Measurements from ENCODE around the gene DSCAML1. TPM values are rescaled to one million over a fixed set of nuclear protein-coding genes. Genes with fewer than 3 reads are reported as not detected.
A peak's percentile ranks its signal among the peaks of the same experiment; 100 is the strongest.

DSCAML1 gene
- total and polyA plus RNA-seq, 5 donors from 2014 or later = 0.08 to 1.6 (median 0.30) TPM; not detected in 1

DNA sequence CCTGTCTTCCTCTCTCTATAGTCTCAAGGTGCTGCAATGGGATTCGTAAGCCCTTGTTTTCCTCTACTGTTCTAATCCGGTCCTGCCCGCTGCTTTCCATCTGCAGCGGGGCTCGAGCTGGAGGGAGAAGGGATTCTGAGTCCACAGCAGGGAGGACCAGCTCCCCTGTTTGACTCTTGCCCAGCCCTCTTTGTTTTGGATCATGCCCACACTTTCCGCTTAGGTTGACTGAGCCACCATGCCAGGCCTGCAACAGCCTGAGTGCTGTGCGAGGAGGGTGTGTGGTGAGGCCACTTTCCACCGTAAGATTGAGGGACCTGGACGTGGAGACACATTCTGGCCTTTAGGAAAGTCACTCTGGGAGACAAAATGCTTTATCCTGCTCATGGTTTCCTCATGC lies 411.1 kb downstream of the DSCAML1 start:
- Mint-ChIP-seq H3K27ac (peak overlapping the region in 1 of 3 donors; percentile 42), H3K36me3 (peaks cover 56% of the 10 kb centered on the region), H3K4me3 (no peak overlapping the region), H3K4me1 (no peaks in the 10 kb centered on the region), H3K9me3 (no peaks in the 10 kb centered on the region), H3K27me3 (no peaks in the 10 kb centered on the region)
- no peak for DNase-seq
- Histone ChIP-seq H3K9me3 (ENCODE audit: control insufficient read depth in 2 of 2, low read length in 2 of 2) (no peaks in the 10 kb centered on the region), H3K4me1 (ENCODE audit: control insufficient read depth, insufficient read depth, low read length, poor library complexity, severe bottlenecking) (no peaks in the 10 kb centered on the region), H3K4me3 (ENCODE audit: low read depth, low read length) (no peak overlapping the region), H3K27ac (ENCODE audit: insufficient read depth, low read length, poor library complexity, severe bottlenecking) (no peak overlapping the region), H3K27me3 (ENCODE audit: control insufficient read depth, insufficient read depth, low read length) (no peaks in the 10 kb centered on the region), H3K36me3 (ENCODE audit: control insufficient read depth, insufficient read depth, low read length) (peaks cover 63% of the 10 kb centered on the region)
- ATAC-seq (ENCODE audit: low read depth in 2 of 2) = no peak

DNA sequence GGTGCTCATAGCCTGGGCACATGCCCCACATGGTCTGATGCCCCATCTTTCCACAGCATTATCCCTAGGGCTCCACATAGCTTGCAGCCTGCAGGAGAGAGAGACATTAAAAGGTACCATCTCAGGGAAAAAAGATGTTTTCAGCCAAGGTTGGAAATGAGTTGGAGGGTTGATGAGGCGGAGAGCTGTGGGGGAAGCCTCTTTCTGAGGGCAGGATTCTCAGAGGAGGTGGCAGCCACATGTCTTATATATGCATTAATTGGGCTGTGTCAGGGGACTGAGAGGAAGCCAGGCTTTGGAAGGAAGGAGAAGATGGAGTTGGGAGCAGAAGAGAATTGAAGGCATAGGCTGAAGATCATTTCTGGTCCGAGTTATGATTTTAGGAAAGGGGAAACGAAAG lies 411.5 kb downstream of the DSCAML1 start:
- Histone ChIP-seq H3K4me3 (ENCODE audit: low read depth, low read length) (no peak overlapping the region), H3K27ac (ENCODE audit: insufficient read depth, low read length, poor library complexity, severe bottlenecking) (no peak overlapping the region), H3K36me3 (ENCODE audit: control insufficient read depth, insufficient read depth, low read length) (peaks cover 63% of the 10 kb centered on the region), H3K4me1 (ENCODE audit: control insufficient read depth, insufficient read depth, low read length, poor library complexity, severe bottlenecking) (no peaks in the 10 kb centered on the region), H3K27me3 (ENCODE audit: control insufficient read depth, insufficient read depth, low read length) (no peaks in the 10 kb centered on the region), H3K9me3 (ENCODE audit: control insufficient read depth in 2 of 2, low read length in 2 of 2) (no peaks in the 10 kb centered on the region)
- DNase-seq (no peak), ATAC-seq (ENCODE audit: low read depth in 2 of 2) (no peak)
- H3K4me1 Mint-ChIP-seq = no peaks in the 10 kb centered on the region
- H3K9me3 Mint-ChIP-seq = no peaks in the 10 kb centered on the region
- peaks cover 56% of the 10 kb centered on the region for H3K36me3 Mint-ChIP-seq
- no peak overlapping the region for H3K4me3 Mint-ChIP-seq
- H3K27ac Mint-ChIP-seq = no peak overlapping the region
- no peaks in the 10 kb centered on the region for H3K27me3 Mint-ChIP-seq

DNA sequence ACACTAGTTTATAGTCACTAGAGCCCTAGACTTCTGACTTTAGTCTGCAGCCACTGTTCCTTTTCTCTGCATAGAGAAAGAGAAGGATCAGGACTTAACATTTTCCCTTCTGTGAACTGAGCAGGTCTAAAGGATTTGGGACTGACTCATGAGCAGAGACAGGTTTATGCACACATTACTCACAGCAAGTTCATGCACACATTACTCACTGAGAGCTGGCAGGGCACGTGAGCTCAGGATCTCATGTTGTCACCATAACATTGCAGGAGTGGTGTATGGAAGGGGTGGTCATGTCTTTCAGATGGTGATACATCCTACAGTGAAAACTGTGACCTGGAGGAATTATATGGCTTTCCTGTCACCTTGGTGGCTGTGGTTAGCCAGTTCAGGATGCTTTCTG lies 413.0 kb downstream of the DSCAML1 start:
- ATAC-seq (ENCODE audit: low read depth in 2 of 2) = no peak

DNA sequence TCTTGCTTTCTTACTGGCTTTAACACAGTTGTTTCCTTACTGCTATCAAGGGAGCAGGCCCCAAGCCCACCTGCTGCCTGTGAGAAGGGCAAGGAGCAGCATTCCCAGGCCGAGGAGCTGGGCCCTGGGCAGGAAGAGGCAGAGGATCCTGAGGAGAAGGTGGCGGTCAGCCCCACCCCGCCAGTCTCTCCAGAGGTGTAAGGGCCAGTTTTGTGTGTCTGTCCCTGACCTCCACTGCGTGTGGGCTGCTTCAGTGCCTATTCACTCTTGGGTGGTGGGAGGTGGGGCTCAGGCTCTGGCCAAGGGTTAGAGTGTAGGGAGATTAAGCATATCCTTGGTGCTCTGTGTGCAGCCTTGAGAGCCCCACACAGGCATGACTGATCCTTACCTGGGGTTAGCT lies 414.3 kb downstream of the DSCAML1 start:
- Mint-ChIP-seq H3K36me3 (peaks cover 60% of the 10 kb centered on the region), H3K4me1 (no peaks in the 10 kb centered on the region), H3K4me3 (no peak overlapping the region), H3K27me3 (no peaks in the 10 kb centered on the region), H3K9me3 (no peaks in the 10 kb centered on the region), H3K27ac (peak overlapping the region in 1 of 3 donors; percentile 53)
- ATAC-seq (ENCODE audit: low read depth in 2 of 2) (no peak), DNase-seq (no peak)
- Histone ChIP-seq H3K36me3 (ENCODE audit: control insufficient read depth, insufficient read depth, low read length) (peaks cover 59% of the 10 kb centered on the region), H3K27me3 (ENCODE audit: control insufficient read depth, insufficient read depth, low read length) (no peaks in the 10 kb centered on the region), H3K4me1 (ENCODE audit: control insufficient read depth, insufficient read depth, low read length, poor library complexity, severe bottlenecking) (no peaks in the 10 kb centered on the region), H3K27ac (ENCODE audit: insufficient read depth, low read length, poor library complexity, severe bottlenecking) (no peak overlapping the region), H3K4me3 (ENCODE audit: low read depth, low read length) (no peak overlapping the region), H3K9me3 (ENCODE audit: control insufficient read depth in 2 of 2, low read length in 2 of 2) (no peaks in the 10 kb centered on the region)

More for the DNA sequence above, 413.0 kb downstream of the DSCAML1 start:
- Histone ChIP-seq H3K9me3 (ENCODE audit: control insufficient read depth in 2 of 2, low read length in 2 of 2) (no peaks in the 10 kb centered on the region), H3K36me3 (ENCODE audit: control insufficient read depth, insufficient read depth, low read length) (peaks cover 66% of the 10 kb centered on the region), H3K27me3 (ENCODE audit: control insufficient read depth, insufficient read depth, low read length) (no peaks in the 10 kb centered on the region), H3K4me3 (ENCODE audit: low read depth, low read length) (no peak overlapping the region), H3K27ac (ENCODE audit: insufficient read depth, low read length, poor library complexity, severe bottlenecking) (no peak overlapping the region), H3K4me1 (ENCODE audit: control insufficient read depth, insufficient read depth, low read length, poor library complexity, severe bottlenecking) (no peaks in the 10 kb centered on the region)
- Mint-ChIP-seq H3K9me3 (no peaks in the 10 kb centered on the region), H3K27ac (no peak overlapping the region), H3K4me3 (no peak overlapping the region), H3K27me3 (no peaks in the 10 kb centered on the region), H3K4me1 (no peaks in the 10 kb centered on the region), H3K36me3 (peaks cover 62% of the 10 kb centered on the region)
- DNase-seq = no peak

DNA sequence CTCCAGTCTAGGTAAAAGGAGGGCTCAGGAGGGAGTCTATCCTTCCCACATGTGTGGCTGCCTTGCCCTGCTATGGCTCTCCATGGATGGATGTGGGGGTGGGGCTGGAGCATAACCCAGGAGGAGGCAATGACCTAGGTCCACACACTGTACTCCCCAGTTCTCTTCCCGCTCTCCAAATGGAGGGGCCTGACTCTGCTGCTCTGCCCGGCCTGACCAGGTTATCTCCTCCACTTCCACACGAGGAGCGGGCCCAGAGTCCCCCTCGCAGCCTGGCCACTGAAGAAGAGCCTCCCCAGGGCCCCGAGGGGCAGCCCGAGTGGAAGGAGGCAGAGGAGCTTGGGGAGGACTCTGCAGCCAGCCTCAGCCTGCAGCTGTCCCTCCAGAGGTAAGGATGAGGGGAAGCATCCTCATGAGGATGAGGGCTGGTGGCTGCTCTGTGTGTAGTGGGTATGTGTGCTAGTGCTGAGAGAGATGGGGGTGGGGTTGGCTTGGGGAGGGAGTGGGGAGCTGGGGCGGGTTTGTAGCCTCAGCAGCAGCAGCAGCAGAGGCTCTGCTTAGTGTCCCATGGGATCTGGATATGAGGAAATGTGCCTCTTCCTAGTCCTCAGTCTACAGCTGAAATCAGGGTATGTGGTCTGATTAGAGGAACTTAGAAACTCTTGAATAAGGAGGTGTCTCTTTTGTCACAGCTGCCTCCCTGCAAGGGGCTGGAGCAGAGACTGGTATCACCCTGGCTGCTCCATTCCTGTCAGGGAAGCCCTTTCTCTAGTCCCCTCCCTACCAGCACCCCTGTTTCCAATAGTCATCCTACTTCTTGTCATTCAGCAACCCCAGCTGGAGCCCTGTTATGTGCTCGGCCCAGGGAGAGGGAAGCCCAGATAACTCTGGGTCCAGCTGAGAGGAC lies 415.3 kb downstream of the DSCAML1 start:
- Histone ChIP-seq H3K9me3 (ENCODE audit: control insufficient read depth in 2 of 2, low read length in 2 of 2) (no peaks in the 10 kb centered on the region), H3K36me3 (ENCODE audit: control insufficient read depth, insufficient read depth, low read length) (peaks cover 58% of the 10 kb centered on the region), H3K4me1 (ENCODE audit: control insufficient read depth, insufficient read depth, low read length, poor library complexity, severe bottlenecking) (no peaks in the 10 kb centered on the region), H3K27ac (ENCODE audit: insufficient read depth, low read length, poor library complexity, severe bottlenecking) (no peak overlapping the region), H3K27me3 (ENCODE audit: control insufficient read depth, insufficient read depth, low read length) (no peaks in the 10 kb centered on the region), H3K4me3 (ENCODE audit: low read depth, low read length) (no peak overlapping the region)
- no peak overlapping the region for H3K4me3 Mint-ChIP-seq
- DNase-seq (no peak), ATAC-seq (ENCODE audit: low read depth in 2 of 2) (no peak)
- H3K4me1 Mint-ChIP-seq = no peaks in the 10 kb centered on the region
- H3K9me3 Mint-ChIP-seq = no peaks in the 10 kb centered on the region
- no peak overlapping the region for H3K27ac Mint-ChIP-seq
- H3K36me3 Mint-ChIP-seq = peaks cover 57% of the 10 kb centered on the region
- H3K27me3 Mint-ChIP-seq = no peaks in the 10 kb centered on the region

DNA sequence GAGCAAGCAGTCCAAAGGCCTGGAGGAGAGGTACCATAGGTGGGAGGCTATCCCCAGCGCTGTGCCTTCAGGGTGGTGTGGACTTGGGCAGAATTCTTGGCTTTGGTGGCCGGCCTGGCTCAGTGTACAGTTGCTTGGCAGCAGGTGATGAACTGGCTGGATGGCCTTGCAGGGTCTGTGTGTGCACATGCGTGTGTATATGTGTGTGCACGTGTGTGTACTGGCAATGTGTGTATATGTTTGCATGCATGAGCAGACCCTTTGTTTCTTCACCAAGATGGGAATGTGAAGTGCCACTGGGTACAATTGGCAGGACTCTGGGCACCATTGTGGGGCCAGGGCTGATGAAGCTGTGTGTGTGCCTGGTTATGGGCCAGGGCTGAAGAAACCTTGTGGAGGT lies 416.3 kb downstream of the DSCAML1 start:
- Histone ChIP-seq H3K36me3 (ENCODE audit: control insufficient read depth, insufficient read depth, low read length) (peaks cover 60% of the 10 kb centered on the region), H3K4me3 (ENCODE audit: low read depth, low read length) (no peak overlapping the region)

DNA sequence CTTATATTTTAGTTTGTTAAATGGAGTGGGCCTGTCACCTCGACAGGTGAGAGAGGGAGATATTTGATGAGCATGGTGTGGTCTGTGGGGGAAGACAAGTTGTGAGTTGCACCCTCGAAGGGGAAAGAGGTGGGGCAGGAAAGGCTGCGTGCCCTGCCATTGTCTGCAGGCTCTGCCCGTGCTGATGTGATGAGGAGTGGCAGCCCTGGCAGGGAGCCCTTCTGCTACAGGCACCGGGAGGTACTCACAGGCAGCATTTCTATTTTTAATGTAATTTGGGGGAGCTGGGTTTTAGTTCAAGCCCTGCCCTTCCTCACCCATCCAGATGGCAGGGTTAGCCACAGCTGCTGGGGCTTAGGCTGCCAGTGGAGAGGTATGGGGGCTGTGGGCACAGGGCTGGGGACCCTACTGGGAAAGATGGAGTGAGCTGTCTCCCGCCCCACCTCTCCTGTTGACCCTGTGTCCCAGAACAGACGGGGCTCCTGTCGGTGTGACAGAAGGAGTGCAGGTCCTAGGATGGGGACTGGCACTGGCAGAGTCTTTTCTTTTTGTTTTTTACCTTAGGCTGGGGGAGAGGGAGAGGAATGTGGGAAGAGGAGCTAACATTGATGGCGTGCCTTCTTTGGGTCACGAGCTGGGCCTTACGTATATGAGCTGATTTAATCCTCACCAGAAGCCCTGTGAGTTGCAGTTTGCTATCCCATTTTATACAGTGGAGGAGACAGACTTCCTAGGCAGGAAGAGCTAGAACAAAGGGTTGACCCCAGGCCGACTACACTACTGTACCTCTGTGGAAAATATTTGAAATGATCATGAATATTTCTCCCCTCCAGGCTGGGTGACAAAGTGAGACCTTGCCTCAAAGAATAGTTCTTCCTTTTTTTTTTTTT lies 417.8 kb downstream of the DSCAML1 start:
- H3K9me3 ChIP-seq (ENCODE audit: control insufficient read depth in 2 of 2, low read length in 2 of 2) = no peaks in the 10 kb centered on the region
- no peaks in the 10 kb centered on the region for H3K27me3 ChIP-seq (ENCODE audit: control insufficient read depth, insufficient read depth, low read length)
- no peaks in the 10 kb centered on the region for H3K4me1 ChIP-seq (ENCODE audit: control insufficient read depth, insufficient read depth, low read length, poor library complexity, severe bottlenecking)
- H3K36me3 Mint-ChIP-seq = peaks cover 60% of the 10 kb centered on the region
- no peaks in the 10 kb centered on the region for H3K9me3 Mint-ChIP-seq
- H3K27ac ChIP-seq (ENCODE audit: insufficient read depth, low read length, poor library complexity, severe bottlenecking) = no peak overlapping the region
- DNase-seq (no peak), ATAC-seq (ENCODE audit: low read depth in 2 of 2) (no peak)
- H3K27me3 Mint-ChIP-seq = no peaks in the 10 kb centered on the region
- peaks cover 58% of the 10 kb centered on the region for H3K36me3 ChIP-seq (ENCODE audit: control insufficient read depth, insufficient read depth, low read length)
- no peak overlapping the region for H3K27ac Mint-ChIP-seq
- no peaks in the 10 kb centered on the region for H3K4me1 Mint-ChIP-seq
- no peak overlapping the region for H3K4me3 Mint-ChIP-seq
- no peak overlapping the region for H3K4me3 ChIP-seq (ENCODE audit: low read depth, low read length)

More for the DNA sequence above, 416.3 kb downstream of the DSCAML1 start:
- no peak for DNase-seq
- H3K27me3 ChIP-seq (ENCODE audit: control insufficient read depth, insufficient read depth, low read length) = no peaks in the 10 kb centered on the region
- no peaks in the 10 kb centered on the region for H3K4me1 ChIP-seq (ENCODE audit: control insufficient read depth, insufficient read depth, low read length, poor library complexity, severe bottlenecking)
- Mint-ChIP-seq H3K4me3 (no peak overlapping the region), H3K9me3 (no peaks in the 10 kb centered on the region), H3K27ac (no peak overlapping the region), H3K36me3 (peaks cover 59% of the 10 kb centered on the region), H3K4me1 (no peaks in the 10 kb centered on the region), H3K27me3 (no peaks in the 10 kb centered on the region)
- ATAC-seq (ENCODE audit: low read depth in 2 of 2) = no peak
- H3K9me3 ChIP-seq (ENCODE audit: control insufficient read depth in 2 of 2, low read length in 2 of 2) = no peaks in the 10 kb centered on the region
- H3K27ac ChIP-seq (ENCODE audit: insufficient read depth, low read length, poor library complexity, severe bottlenecking) = no peak overlapping the region
